ENCODE data around the gene KDM4C.

GRCh38 chr9:7210854-7211637 is 453.3 kb downstream of the KDM4C start:
- TF ChIP-seq, protein P1, sequence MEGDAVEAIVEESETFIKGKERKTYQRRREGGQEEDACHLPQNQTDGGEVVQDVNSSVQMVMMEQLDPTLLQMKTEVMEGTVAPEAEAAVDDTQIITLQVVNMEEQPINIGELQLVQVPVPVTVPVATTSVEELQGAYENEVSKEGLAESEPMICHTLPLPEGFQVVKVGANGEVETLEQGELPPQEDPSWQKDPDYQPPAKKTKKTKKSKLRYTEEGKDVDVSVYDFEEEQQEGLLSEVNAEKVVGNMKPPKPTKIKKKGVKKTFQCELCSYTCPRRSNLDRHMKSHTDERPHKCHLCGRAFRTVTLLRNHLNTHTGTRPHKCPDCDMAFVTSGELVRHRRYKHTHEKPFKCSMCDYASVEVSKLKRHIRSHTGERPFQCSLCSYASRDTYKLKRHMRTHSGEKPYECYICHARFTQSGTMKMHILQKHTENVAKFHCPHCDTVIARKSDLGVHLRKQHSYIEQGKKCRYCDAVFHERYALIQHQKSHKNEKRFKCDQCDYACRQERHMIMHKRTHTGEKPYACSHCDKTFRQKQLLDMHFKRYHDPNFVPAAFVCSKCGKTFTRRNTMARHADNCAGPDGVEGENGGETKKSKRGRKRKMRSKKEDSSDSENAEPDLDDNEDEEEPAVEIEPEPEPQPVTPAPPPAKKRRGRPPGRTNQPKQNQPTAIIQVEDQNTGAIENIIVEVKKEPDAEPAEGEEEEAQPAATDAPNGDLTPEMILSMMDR (IDR thresholded peaks at IDR 0.05; ENCODE audit: low read length): no peak
- no peak for TF ChIP-seq EZH2 (IDR thresholded peaks at IDR 0.05; ENCODE audit: borderline replicate concordance, low read length)
